OCI-LY7 (cell line): Measurements from ENCODE around the gene GOLGA3. TPM values are rescaled to one million over a fixed set of nuclear protein-coding genes. Genes with fewer than 3 reads are reported as not detected.

Source experiments
- BruUV-seq: library from RNA; stranded (reverse); fragments of 400-500 nt; replicated peaks from 2 replicates; lab custom pipeline; 2021; lab: Mats Ljungman, UMichigan
- CTCF ChIA-PET: fragments of 300-600 bp; sonication (Branson Sonifier 250); formaldehyde crosslinking; loops from one replicate; lab custom pipeline; 2022; ENCODE audit warnings: antibody characterized with exemption; ENCODE audit not compliant: unreplicated experiment; lab: Charles Lee
- POLR2A ChIA-PET: fragments of 300-600 bp; sonication (Branson Sonifier 250); formaldehyde crosslinking; loops from one replicate; lab custom pipeline; 2022; ENCODE audit warnings: antibody characterized with exemption; lab: Charles Lee
- DNase-seq: peaks from one replicate; pipeline ENCODE4 v3.0.0-alpha.2; 2015; ENCODE audit warnings: low spot score
- H2AFZ ChIP-seq: fragments of 200-600 bp; sonication (generic), shearing (Covaris generic); 2 replicates; pipeline ENCODE4 v1.6.1; 2014; ENCODE audit warnings: mild to moderate bottlenecking, antibody characterized with exemption, low read length, moderate library complexity
- H3K27ac ChIP-seq: fragments of 200-600 bp; sonication (generic); 2 replicates; pipeline ENCODE4 v1.5.1; 2014; ENCODE audit warnings: mixed run types, low read depth, mild to moderate bottlenecking, moderate library complexity, low read length, inconsistent platforms; ENCODE audit not compliant: poor library complexity, severe bottlenecking
- H3K36me3 ChIP-seq: fragments of 200-600 bp; sonication (generic); 2 replicates; pipeline ENCODE4 v1.6.1; 2014; ENCODE audit warnings: mild to moderate bottlenecking, antibody characterized with exemption, low read length, moderate library complexity, mixed read lengths; ENCODE audit not compliant: insufficient read depth
- H3K4me1 ChIP-seq: fragments of 200-600 bp; sonication (generic); 2 replicates; pipeline ENCODE4 v1.5.1; 2014; ENCODE audit warnings: mild to moderate bottlenecking, low read length; ENCODE audit not compliant: insufficient read depth, poor library complexity, severe bottlenecking
- H3K4me2 ChIP-seq: fragments of 200-600 bp; sonication (generic); 2 replicates; pipeline ENCODE4 v1.6.1; 2014; ENCODE audit warnings: mild to moderate bottlenecking, low read length
- H3K4me3 ChIP-seq: fragments of 200-600 bp; sonication (generic); 2 replicates; pipeline ENCODE4 v1.5.1; 2014; ENCODE audit warnings: mild to moderate bottlenecking, low read depth, low read length; ENCODE audit not compliant: poor library complexity, severe bottlenecking
- H3K79me2 ChIP-seq: fragments of 200-600 bp; sonication (generic); 2 replicates; pipeline ENCODE4 v1.6.1; 2016; ENCODE audit warnings: low read depth, mild to moderate bottlenecking, low read length, moderate library complexity, mixed read lengths; ENCODE audit not compliant: insufficient read depth
- H3K9me2 ChIP-seq: fragments of 200-600 bp; sonication (generic); 2 replicates; pipeline ENCODE4 v1.6.1; 2016; ENCODE audit warnings: mild to moderate bottlenecking, low read length, mixed read lengths; ENCODE audit not compliant: insufficient read depth
- H3K9me3 ChIP-seq: fragments of 200-600 bp; sonication (generic); 2 replicates; pipeline ENCODE4 v1.6.1; 2014; ENCODE audit warnings: mild to moderate bottlenecking, mixed run types, low read length, mixed read lengths
- H4K20me1 ChIP-seq: fragments of 200-600 bp; sonication (generic); 2 replicates; pipeline ENCODE4 v1.6.1; 2014; ENCODE audit warnings: mild to moderate bottlenecking, antibody characterized with exemption, low read length, moderate library complexity, mixed read lengths; ENCODE audit not compliant: insufficient read depth
- EZH2phosphoT487 ChIP-seq: fragments of 200-600 bp; sonication (generic); IDR thresholded peaks from 2 replicates; pipeline ENCODE4 v1.6.1; 2018; ENCODE audit warnings: low read depth, borderline replicate concordance, mild to moderate bottlenecking, mixed run types, antibody characterized with exemption, low read length, moderate library complexity, mixed read lengths
- intact Hi-C: fragments of 100-400 bp; cut with micrococcal nuclease; formaldehyde crosslinking; loops from one replicate; pipeline ENCODE4 v1.10.0; 2022; ENCODE audit not compliant: unreplicated experiment
- total RNA-seq, 2 experiments: library from RNA; depleted of rRNA in 1 of 2; stranded (reverse); fragments of >200 nt in 1 of 2; shearing (Covaris generic) in 1 of 2; gene quantifications; 2 replicates each; pipeline ENCODE4 v1.2.3, GENCODE V29; 2014 to 2022
- TF ChIP-seq, protein P1 (sequence below): fragments of 200-600 bp; sonication (generic); conservative IDR thresholded peaks from 2 replicates; pipeline ENCODE4 v1.5.1; 2014; ENCODE audit warnings: mild to moderate bottlenecking, antibody characterized with exemption, low read length, moderate library complexity, mixed read lengths

Gene GOLGA3
- total RNA-seq, 2 experiments from 2014 or later: 51.2 to 77.9 TPM

DNA sequence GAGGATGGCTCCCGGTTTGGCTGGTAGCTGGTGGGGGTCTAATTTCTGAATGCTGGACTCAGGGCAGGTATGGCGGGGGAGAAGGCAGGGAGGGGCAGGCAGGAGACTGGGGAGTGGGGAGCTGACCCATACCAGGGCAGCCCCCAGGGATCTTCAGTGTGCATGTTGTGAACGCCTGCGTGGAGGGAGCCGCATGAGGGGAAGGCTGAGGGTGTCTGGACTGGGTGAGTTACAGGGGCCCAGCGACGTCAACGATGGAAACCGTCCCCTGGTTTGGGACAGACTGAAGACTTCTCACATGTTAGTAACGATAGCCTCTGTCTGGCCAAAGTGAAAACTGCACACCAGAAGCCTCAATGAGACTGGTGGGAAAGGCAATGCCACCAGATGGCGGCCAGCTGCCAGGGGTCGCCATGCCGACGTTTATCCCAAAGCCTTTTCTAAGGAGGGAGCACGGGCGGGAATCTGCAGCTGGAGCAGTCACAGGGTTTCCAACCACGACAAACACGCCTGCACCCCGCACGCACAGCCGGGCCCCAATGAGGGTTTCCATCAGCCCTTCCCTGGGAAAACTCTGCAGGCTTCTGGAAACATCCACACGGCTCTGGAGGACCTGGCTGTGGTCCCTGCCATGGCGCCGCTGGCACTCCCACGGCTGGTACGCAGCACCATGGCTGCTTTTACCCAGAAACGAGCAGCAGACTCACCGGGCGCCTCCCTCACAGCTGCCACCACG lies 104.0 kb downstream of the GOLGA3 start:
- intact Hi-C loops: no loop called here
- ChIA-PET POLR2A (no interaction called here), CTCF (no interaction called here)
- Histone ChIP-seq H3K9me3 (0 out of 2 replicates have a peak, but pooled peaks cover 1% of the 10 kb centered on the region), H3K9me2 (no peaks in the 10 kb centered on the region), H2AFZ (no peak overlapping the region), H3K27ac (no peak overlapping the region), H3K4me3 (no peak overlapping the region), H4K20me1 (0 out of 2 replicates have a peak, but pooled peaks cover 7% of the 10 kb centered on the region), H3K36me3 (peaks cover 94% of the 10 kb centered on the region), H3K79me2 (no peaks in the 10 kb centered on the region), H3K4me1 (no peaks in the 10 kb centered on the region), H3K4me2 (no peak overlapping the region)
- BruUV-seq: no TSS peak
- DNase-seq: no peak
- no peak for TF ChIP-seq EZH2phosphoT487
- TF ChIP-seq, protein P1, sequence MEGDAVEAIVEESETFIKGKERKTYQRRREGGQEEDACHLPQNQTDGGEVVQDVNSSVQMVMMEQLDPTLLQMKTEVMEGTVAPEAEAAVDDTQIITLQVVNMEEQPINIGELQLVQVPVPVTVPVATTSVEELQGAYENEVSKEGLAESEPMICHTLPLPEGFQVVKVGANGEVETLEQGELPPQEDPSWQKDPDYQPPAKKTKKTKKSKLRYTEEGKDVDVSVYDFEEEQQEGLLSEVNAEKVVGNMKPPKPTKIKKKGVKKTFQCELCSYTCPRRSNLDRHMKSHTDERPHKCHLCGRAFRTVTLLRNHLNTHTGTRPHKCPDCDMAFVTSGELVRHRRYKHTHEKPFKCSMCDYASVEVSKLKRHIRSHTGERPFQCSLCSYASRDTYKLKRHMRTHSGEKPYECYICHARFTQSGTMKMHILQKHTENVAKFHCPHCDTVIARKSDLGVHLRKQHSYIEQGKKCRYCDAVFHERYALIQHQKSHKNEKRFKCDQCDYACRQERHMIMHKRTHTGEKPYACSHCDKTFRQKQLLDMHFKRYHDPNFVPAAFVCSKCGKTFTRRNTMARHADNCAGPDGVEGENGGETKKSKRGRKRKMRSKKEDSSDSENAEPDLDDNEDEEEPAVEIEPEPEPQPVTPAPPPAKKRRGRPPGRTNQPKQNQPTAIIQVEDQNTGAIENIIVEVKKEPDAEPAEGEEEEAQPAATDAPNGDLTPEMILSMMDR: no peak

DNA sequence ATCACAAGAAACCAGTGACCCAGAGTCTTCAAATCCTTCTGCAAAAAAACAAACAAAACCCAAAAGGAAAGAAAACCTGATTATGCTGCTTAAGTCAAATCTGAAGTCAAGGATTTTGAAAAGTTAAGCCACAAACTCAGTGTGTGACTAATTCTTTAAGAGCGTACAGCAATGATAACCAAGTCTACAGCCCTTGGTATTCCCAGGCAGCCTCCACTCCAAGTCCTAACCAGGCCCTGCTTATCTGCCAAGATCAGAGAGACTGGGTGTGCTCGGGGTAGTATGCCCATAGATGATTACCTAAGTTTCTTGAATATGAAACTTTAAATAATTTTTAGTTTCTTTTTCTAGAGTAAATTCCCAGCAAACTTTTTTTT lies 104.9 kb downstream of the GOLGA3 start:
- no peak for TF ChIP-seq EZH2phosphoT487
- TF ChIP-seq, protein P1: no peak
- H3K4me3 ChIP-seq: no peak overlapping the region
- DNase-seq: no peak
- intact Hi-C loops: no loop called here
- no peaks in the 10 kb centered on the region for H3K9me3 ChIP-seq
- peaks cover 97% of the 10 kb centered on the region for H3K36me3 ChIP-seq
- H3K79me2 ChIP-seq: no peaks in the 10 kb centered on the region
- H4K20me1 ChIP-seq: peaks cover 16% of the 10 kb centered on the region; the same call in 1 of the 2 replicates
- ChIA-PET POLR2A (no interaction called here), CTCF (no interaction called here)
- no peak overlapping the region for H3K27ac ChIP-seq
- H3K9me2 ChIP-seq: no peaks in the 10 kb centered on the region
- no TSS peak for BruUV-seq
- no peak overlapping the region for H3K4me2 ChIP-seq
- H3K4me1 ChIP-seq: no peaks in the 10 kb centered on the region
- H2AFZ ChIP-seq: no peak overlapping the region
